ENCODE data around the gene PPEF1.

PPEF1 gene

DNA sequence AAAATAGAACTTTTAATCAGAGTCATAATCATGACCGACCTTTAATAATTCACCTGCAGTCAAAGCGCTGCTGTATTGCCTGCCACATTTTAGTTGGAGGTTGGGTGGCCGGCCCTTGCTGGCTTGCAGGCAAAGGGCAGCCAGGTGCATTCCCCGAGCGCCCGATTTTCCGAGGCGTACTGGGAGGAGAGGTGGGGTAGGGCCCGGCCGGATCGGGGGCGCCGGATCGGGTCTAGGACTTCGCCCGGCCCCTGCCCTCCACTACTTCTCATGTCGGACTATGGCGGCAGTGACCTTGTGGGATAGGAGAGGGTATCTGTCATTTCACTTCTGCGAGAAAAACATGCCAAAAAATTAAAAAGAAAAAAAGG lies 33.0 kb upstream of the PPEF1 start:
- peak overlapping the region; percentile 82 for H3K27ac ChIP-seq
- TF ChIP-seq, protein P1, sequence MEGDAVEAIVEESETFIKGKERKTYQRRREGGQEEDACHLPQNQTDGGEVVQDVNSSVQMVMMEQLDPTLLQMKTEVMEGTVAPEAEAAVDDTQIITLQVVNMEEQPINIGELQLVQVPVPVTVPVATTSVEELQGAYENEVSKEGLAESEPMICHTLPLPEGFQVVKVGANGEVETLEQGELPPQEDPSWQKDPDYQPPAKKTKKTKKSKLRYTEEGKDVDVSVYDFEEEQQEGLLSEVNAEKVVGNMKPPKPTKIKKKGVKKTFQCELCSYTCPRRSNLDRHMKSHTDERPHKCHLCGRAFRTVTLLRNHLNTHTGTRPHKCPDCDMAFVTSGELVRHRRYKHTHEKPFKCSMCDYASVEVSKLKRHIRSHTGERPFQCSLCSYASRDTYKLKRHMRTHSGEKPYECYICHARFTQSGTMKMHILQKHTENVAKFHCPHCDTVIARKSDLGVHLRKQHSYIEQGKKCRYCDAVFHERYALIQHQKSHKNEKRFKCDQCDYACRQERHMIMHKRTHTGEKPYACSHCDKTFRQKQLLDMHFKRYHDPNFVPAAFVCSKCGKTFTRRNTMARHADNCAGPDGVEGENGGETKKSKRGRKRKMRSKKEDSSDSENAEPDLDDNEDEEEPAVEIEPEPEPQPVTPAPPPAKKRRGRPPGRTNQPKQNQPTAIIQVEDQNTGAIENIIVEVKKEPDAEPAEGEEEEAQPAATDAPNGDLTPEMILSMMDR (conservative IDR thresholded peaks at IDR 0.05), result no peak
- TF ChIP-seq ZFX (IDR thresholded peaks at IDR 0.05), result no peak

DNA sequence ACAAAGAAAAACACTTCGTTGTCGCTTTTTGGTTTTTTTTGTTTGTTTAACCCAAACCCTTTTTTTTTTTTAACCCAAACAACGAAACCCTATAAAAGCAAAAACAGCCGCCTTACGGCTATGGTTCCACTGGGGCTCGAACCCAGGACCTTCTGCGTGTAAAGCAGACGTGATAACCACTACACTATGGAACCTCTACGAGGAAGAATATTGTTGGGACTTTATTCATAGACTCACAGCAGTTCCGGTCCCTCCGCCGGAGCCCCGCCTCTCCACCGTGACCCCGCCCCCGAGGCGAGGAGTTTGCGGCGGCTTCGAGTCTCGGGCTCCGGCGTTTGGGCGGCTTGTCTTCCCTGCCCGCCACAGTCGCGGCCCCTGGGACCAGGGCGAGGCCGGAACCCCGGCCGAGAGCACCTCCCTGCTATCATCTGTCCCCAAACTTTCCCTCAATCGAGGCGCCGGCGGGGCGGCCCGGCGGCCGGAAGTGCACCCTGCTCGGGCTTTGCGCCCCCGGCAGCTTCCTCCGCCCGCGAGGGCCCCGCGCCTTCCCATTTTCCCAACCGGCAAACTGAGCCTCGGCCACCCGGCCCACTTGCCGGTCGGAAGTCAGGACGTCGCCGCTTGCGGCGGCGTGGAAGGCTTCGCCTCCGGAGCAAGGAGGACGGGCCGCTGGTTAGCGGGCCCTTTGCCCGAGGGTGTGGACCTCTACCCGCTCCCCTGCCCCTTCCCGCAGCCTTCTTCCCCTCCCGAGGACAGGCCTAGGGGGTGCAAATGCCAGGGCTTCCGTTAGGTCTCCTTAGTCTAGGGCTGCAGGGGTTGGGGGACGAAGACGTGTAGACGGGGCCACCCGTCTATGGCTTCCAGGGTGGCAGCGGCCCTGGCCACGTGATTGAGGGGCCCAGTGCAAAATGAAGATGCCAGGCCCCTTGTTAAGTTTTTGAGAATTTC lies 32.4 kb upstream of the PPEF1 start:
- H3K27ac ChIP-seq, result peak overlapping the region; percentile 82

DNA sequence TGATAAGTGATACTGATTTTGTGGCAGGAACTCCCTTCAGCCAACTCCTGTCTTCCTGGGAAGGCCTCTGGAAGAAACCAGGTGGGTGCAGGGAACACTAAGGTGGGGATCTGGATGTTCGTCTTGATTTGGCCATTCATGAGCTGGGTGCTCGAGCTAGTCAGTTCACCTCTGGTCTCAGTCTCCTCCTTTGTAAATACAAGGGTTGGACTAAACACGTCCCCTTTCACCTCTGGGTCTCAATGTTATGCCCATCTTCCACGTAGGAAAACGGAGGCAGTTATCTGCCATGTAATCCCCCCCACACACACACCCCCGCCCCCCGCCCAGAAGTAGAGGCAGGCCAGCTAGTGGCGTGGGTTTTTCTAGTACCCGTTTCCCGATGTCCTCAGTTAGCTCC lies 31.4 kb upstream of the PPEF1 start:
- no peak for TF ChIP-seq ZFX (IDR thresholded peaks at IDR 0.05)
- TF ChIP-seq, protein P1 (conservative IDR thresholded peaks at IDR 0.05), result no peak
- no peak overlapping the region for H3K27ac ChIP-seq

More for the DNA sequence above, 32.4 kb upstream of the PPEF1 start:
- TF ChIP-seq, protein P1 (conservative IDR thresholded peaks at IDR 0.05), result no peak
- TF ChIP-seq ZFX (IDR thresholded peaks at IDR 0.05), result peak; percentile 64

DNA sequence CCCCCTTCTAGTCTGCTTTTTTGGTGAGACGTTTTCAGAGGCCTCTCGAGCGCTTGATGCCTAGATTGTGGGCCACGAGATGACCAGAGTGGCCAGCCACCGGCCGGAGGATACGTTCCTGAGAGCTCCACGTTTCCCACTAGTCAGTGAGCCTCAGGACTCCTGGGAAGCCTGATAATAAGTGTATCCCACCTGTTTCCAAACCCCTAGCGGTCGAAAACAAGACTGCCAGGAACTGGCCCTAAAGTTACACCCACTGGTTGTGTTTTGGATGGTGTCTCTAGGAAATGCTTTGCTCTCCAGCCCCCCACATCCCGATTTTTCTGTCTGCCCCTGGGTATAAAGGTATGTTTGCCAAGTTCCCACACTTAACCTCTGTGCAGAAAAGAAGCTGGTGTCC lies 31.0 kb upstream of the PPEF1 start:
- TF ChIP-seq, protein P1 (conservative IDR thresholded peaks at IDR 0.05), result no peak
- no peak for TF ChIP-seq ZFX (IDR thresholded peaks at IDR 0.05)
- H3K27ac ChIP-seq, result no peak overlapping the region

DNA sequence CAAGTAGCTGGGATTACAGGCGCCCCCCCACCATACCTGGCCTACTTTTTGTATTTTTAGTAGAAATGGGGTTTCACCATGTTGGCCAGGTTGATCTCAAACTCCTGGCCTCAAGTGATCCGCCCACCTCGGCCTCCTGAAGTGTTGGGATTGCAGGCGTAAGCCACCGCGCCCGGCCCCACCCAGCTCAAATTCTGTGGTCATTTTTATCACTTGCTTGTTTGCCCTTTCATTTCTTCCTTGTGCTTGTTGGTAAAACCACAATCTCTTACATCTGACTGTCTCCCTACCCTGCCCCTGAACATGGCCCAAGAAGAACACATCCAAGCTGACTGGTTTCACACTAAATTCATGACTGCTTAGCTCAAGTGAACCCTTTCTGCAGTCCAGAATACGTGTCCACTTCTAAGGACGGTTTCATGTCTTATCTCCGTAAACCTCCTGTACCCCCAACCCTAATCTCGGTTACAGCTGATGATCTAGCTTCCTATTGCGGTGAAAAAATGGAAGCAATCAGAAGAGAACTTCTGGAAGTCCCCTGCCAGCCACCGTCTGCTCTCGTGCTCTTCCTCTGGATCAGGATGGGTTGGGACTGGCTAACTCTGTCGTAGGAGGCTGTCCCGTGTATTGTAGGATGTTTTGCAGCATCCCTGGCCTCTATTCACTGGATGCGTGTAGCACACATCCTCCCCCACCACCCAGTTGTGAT lies 30.1 kb upstream of the PPEF1 start:
- TF ChIP-seq, protein P1 (conservative IDR thresholded peaks at IDR 0.05), result no peak
- TF ChIP-seq ZFX (IDR thresholded peaks at IDR 0.05), result no peak

DNA sequence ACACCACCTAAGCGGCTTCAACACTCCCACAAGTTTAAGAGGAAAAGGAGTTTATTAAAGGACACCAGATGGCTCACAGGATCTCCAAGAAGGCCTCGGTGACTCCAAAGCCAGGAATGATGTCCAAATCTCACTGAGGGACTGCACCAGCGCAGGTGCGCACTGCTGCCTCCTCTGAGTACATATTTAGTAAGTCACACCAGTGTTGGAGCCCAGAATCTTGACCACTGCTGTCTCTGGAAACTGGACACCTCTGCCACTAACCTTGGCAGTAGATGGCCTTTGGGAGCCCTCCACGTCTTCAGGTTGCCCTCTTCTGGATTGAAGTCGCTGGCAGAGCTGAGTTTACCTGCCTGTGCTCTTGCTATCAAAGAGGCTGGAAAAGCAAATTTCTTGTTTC lies 25.4 kb upstream of the PPEF1 start:
- no peak overlapping the region for H3K27ac ChIP-seq
- no peak for TF ChIP-seq ZFX (IDR thresholded peaks at IDR 0.05)
- TF ChIP-seq, protein P1 (conservative IDR thresholded peaks at IDR 0.05), result no peak

More for the DNA sequence above, 30.1 kb upstream of the PPEF1 start:
- H3K27ac ChIP-seq, result no peak overlapping the region

DNA sequence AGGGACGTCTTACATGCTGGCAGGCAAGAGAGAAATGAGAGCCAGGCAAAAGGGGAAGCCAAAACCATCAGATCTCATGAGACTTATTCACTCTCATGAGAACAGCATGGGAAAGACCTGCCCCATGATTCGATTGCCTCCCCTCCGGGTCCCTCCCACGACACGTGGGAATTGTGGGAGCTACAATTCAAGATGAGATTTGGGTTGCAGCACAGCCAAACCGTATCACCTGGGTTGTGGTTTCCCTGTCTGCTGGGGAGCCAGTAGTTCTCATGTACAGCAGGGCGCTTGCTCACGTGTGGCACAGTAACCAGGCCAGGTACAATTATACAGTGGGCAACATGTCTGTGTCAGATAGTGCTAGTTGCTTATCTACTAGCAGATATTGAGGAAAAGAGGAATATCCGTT lies 24.5 kb upstream of the PPEF1 start:
- H3K27ac ChIP-seq, result no peak overlapping the region
- TF ChIP-seq, protein P1 (conservative IDR thresholded peaks at IDR 0.05), result no peak
- TF ChIP-seq ZFX (IDR thresholded peaks at IDR 0.05), result no peak

All from C4-2B (cell line).